HepG2 (cell line): ENCODE data around the gene HSF4. TPM values are rescaled to one million over a fixed set of nuclear protein-coding genes. Genes with fewer than 3 reads are reported as not detected.

Experiments
- ARHGAP35 ChIP-seq: sonication (generic); formaldehyde crosslinking; IDR thresholded peaks from 2 replicates; pipeline ENCODE4 v1.9.0; 2022; ENCODE audit warnings: mild to moderate bottlenecking, inconsistent platforms, moderate library complexity, missing genetic modification reagents, borderline replicate concordance
- ATF2 ChIP-seq: sonication (generic); formaldehyde crosslinking; IDR thresholded peaks from 2 replicates; pipeline ENCODE4 v1.4.0; 2020; ENCODE audit warnings: missing genetic modification reagents
- CBX5 ChIP-seq: sonication (generic); formaldehyde crosslinking; IDR thresholded peaks from 2 replicates; pipeline ENCODE4 v1.4.0; 2020; ENCODE audit warnings: missing genetic modification reagents, borderline replicate concordance
- CENPT ChIP-seq: sonication (generic); formaldehyde crosslinking; IDR thresholded peaks from 2 replicates; pipeline ENCODE4 v1.8.0; 2022; ENCODE audit warnings: low read depth, mild to moderate bottlenecking, moderate library complexity, missing genetic modification reagents
- CTCF ChIP-seq: sonication (generic); formaldehyde crosslinking; IDR thresholded peaks from 2 replicates; pipeline ENCODE4 v1.5.0; 2020; ENCODE audit warnings: mild to moderate bottlenecking, missing genetic modification reagents, moderate library complexity
- DPF2 ChIP-seq: sonication (generic); formaldehyde crosslinking; IDR thresholded peaks from 2 replicates; pipeline ENCODE4 v1.4.0; 2020; ENCODE audit warnings: mild to moderate bottlenecking, low read depth, missing genetic modification reagents, borderline replicate concordance
- HDAC1 ChIP-seq: sonication (generic); formaldehyde crosslinking; IDR thresholded peaks from 2 replicates; pipeline ENCODE4 v1.5.1; 2020; ENCODE audit warnings: mild to moderate bottlenecking, missing genetic modification reagents
- IRX3 ChIP-seq: sonication (generic); formaldehyde crosslinking; IDR thresholded peaks from 2 replicates; pipeline ENCODE4 v1.8.1; 2023; ENCODE audit warnings: mild to moderate bottlenecking, low read depth, missing genetic modification reagents, borderline replicate concordance
- MLLT10 ChIP-seq: sonication (generic); formaldehyde crosslinking; IDR thresholded peaks from 2 replicates; pipeline ENCODE4 v1.4.0; 2020; ENCODE audit warnings: missing genetic modification reagents
- PAXIP1 ChIP-seq: sonication (generic); formaldehyde crosslinking; conservative IDR thresholded peaks from 2 replicates; pipeline ENCODE4 v1.4.0; 2020; ENCODE audit warnings: mild to moderate bottlenecking, missing genetic modification reagents, moderate library complexity
- SKI ChIP-seq: fragments of 450-650 bp; IDR thresholded peaks from one replicate; pipeline ENCODE4 v1.6.1; 2018; ENCODE audit warnings: mild to moderate bottlenecking; ENCODE audit not compliant: partially characterized antibody
- SNAI1 ChIP-seq: sonication (generic); formaldehyde crosslinking; IDR thresholded peaks from 2 replicates; pipeline ENCODE4 v1.5.0; 2020; ENCODE audit warnings: mild to moderate bottlenecking, missing genetic modification reagents, borderline replicate concordance
- SUZ12 ChIP-seq: fragments of 150-350 bp; IDR thresholded peaks from 2 replicates; pipeline ENCODE4 v1.6.1; 2014; ENCODE audit warnings: low read depth, low read length
- TRIM24 ChIP-seq: sonication (generic); formaldehyde crosslinking; IDR thresholded peaks from 2 replicates; pipeline ENCODE4 v1.8.0; 2022; ENCODE audit warnings: mild to moderate bottlenecking, missing genetic modification reagents
- ZBTB25 ChIP-seq: IDR thresholded peaks from 2 replicates; pipeline ENCODE4 v1.6.1; 2018; ENCODE audit warnings: missing genetic modification reagents
- ZNF501 ChIP-seq: sonication (generic); formaldehyde crosslinking; IDR thresholded peaks from 2 replicates; pipeline ENCODE4 v1.5.1; 2020; ENCODE audit warnings: mild to moderate bottlenecking, moderate library complexity, missing genetic modification reagents
- ZNF768 ChIP-seq: sonication (generic); formaldehyde crosslinking; IDR thresholded peaks from 2 replicates; pipeline ENCODE4 v1.4.0; 2020; ENCODE audit warnings: missing genetic modification reagents
- polyA plus RNA-seq, 8 experiments: library from polyadenylated mRNA; depleted of rRNA in 3 of 8; stranded (reverse) in 7 of 8; unstranded in 1 of 8; fragments of >200 nt; fragmentation: Illumina TruSeq in 4 of 8; extraction: Trizol in 4 of 8; gene quantifications; 2 replicates each; pipeline versions ENCODE4 v1.2.1 to v1.2.3, GENCODE V29; 2011 to 2016; ENCODE audit warnings: low read depth in 4 of 8, missing spikeins in 1 of 8, mixed read lengths in 1 of 8; ENCODE audit not compliant: insufficient read depth in 1 of 8
- total RNA-seq, 5 experiments: library from RNA; depleted of rRNA; stranded (reverse); fragments of >200 nt; fragmentation: Illumina TruSeq; extraction: Trizol; gene quantifications; 2 replicates each; pipeline ENCODE4 v1.2.3, GENCODE V29; 2016; ENCODE audit warnings: low read depth in 1 of 5
- TF ChIP-seq, protein P1 (sequence below), 2 experiments: sonication (generic) in 1 of 2; formaldehyde crosslinking in 1 of 2; IDR thresholded peaks; 2 replicates each; pipeline versions ENCODE4 v1.4.0 to v1.6.1; 2018 to 2020; ENCODE audit warnings: missing genetic modification reagents in 2 of 2, borderline replicate concordance in 1 of 2, low read depth in 1 of 2, mild to moderate bottlenecking in 1 of 2, missing biosample characterization in 1 of 2

Gene HSF4
- total and polyA plus RNA-seq, 2 of the 13 experiments (the other 11 are each of a cell fraction or from before 2014, with no cell fraction given): 3.5 to 16.9 TPM

GRCh38 chr16:67169642-67170167, 5.2 kb downstream of the HSF4 start (continued):
- TF ChIP-seq PAXIP1 (CRISPR knock-in tag) (peak; percentile 38; the same call in 1 of the 2 replicates), ARHGAP35 (0 out of 2 replicates have a peak, but pooled peaks have one; percentile 43), ZBTB25 (CRISPR knock-in tag) (0 out of 2 replicates have a peak, but pooled peaks have one; percentile 6), CTCF (CRISPR knock-in tag) (peak; percentile 77), SNAI1 (CRISPR knock-in tag) (0 out of 2 replicates have a peak, but pooled peaks have one; percentile 75), SUZ12 (no peak), CBX5 (no peak), HDAC1 (CRISPR knock-in tag) (no peak), SKI (no peak), ATF2 (CRISPR knock-in tag) (no peak), TRIM24 (CRISPR knock-in tag) (no peak), MLLT10 (CRISPR knock-in tag) (no peak), DPF2 (no peak), ZNF501 (CRISPR knock-in tag) (peak; percentile 64), ZNF768 (no peak; the same call in 1 of the 2 replicates), CENPT (no peak), IRX3 (no peak)
- TF ChIP-seq, protein P1, sequence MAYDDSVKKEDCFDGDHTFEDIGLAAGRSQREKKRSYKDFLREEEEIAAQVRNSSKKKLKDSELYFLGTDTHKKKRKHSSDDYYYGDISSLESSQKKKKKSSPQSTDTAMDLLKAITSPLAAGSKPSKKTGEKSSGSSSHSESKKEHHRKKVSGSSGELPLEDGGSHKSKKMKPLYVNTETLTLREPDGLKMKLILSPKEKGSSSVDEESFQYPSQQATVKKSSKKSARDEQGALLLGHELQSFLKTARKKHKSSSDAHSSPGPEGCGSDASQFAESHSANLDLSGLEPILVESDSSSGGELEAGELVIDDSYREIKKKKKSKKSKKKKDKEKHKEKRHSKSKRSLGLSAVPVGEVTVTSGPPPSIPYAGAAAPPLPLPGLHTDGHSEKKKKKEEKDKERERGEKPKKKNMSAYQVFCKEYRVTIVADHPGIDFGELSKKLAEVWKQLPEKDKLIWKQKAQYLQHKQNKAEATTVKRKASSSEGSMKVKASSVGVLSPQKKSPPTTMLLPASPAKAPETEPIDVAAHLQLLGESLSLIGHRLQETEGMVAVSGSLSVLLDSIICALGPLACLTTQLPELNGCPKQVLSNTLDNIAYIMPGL (CRISPR knock-in tag; IDR thresholded peaks at IDR 0.05; ENCODE audit: borderline replicate concordance in 1 of 2, low read depth in 1 of 2): peak in 1 of 2 experiments; percentile 83; a peak in 2 of 4 replicates
- TF ChIP-seq, all 625 proteins: peak for 73
